Activated CD4-positive, alpha-beta T cell treated with anti-CD3 and anti-CD28 coated beads for 36 hours (primary cell): ENCODE results near the gene FBXW7. TPM values are rescaled to one million over a fixed set of nuclear protein-coding genes. Genes with fewer than 3 reads are reported as not detected.
A peak's percentile ranks its signal among the peaks of the same experiment; 100 is the strongest.

Source experiments
- ATAC-seq: fragments of 200-7000 bp; cut with Tn5 transposase; one replicate; pipeline ENCODE4 v1.10.0; 2021; ENCODE audit warnings: mild to moderate bottlenecking, moderate library complexity
- CTCF ChIA-PET: fragments of 350-600 bp; sonication (Branson Sonifier 250); formaldehyde crosslinking; loops from one replicate; lab custom pipeline; 2021; ENCODE audit warnings: antibody characterized with exemption; lab: Charles Lee
- POLR2A ChIA-PET: fragments of 350-600 bp; sonication (Branson Sonifier 250); formaldehyde crosslinking; loops from one replicate; lab custom pipeline; 2021; ENCODE audit warnings: antibody characterized with exemption, inconsistent platforms; lab: Charles Lee
- DNase-seq: peaks from one replicate; pipeline ENCODE4 v3.0.0-alpha.2; 2020
- H3K27ac Mint-ChIP-seq: one replicate; pipeline ENCODE4 v1.8.0; 2021; ENCODE audit warnings: mixed read lengths
- H3K27me3 Mint-ChIP-seq: one replicate; pipeline ENCODE4 v1.8.0; 2021; ENCODE audit warnings: mixed read lengths
- H3K36me3 Mint-ChIP-seq: one replicate; pipeline ENCODE4 v1.8.0; 2021; ENCODE audit warnings: low read depth, mixed read lengths
- H3K4me1 Mint-ChIP-seq: one replicate; pipeline ENCODE4 v1.8.0; 2021; ENCODE audit warnings: mixed read lengths
- H3K4me3 Mint-ChIP-seq: one replicate; pipeline ENCODE4 v1.8.0; 2021; ENCODE audit warnings: mild to moderate bottlenecking, moderate library complexity, mixed read lengths
- H3K9me3 Mint-ChIP-seq: one replicate; pipeline ENCODE4 v1.8.0; 2021; ENCODE audit warnings: low read depth, mixed read lengths
- intact Hi-C, 2 experiments: fragments of 100-400 bp; cut with DNase I in 1 of 2; cut with micrococcal nuclease in 1 of 2; formaldehyde crosslinking; loops; one replicate each; pipeline versions ENCODE4 v1.14.2 to v1.15.1; 2022 to 2024; cut with DNase I, micrococcal nuclease
- total RNA-seq, 2 experiments: library from RNA; stranded (reverse); gene quantifications; one replicate each; pipeline ENCODE4 v1.2.3, GENCODE V29; 2021

FBXW7 gene
- total RNA-seq, 2 experiments from 2014 or later = 29.8 to 31.6 TPM

DNA sequence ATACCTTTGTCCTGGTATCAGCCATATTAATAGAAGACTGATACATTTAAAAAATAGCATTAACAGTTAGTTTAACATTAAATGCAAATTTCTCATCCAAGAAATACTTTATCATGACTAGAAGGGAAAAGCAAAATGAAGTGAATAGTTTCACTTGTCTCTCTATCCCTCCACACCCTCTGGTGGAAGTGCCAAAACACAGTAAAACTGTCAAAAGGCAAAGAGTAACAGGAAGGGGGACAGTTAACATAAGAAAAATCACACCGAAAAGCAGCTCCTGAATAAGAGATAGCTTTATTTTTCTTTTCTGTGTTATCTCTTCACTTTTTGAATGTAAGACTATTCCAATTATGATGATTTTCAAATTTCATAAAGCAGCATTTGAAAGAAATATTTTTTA lies 187.2 kb downstream of the FBXW7 start:
- H3K4me1 Mint-ChIP-seq = peaks cover 13% of the 10 kb centered on the region
- ChIA-PET CTCF (interaction anchor here (1.2 kb wide), 1 partner anchor 258 kb away, joined by 4 read pairs; no protein-coding TSS in a partner anchor), POLR2A (no interaction called here)
- no peak overlapping the region for H3K4me3 Mint-ChIP-seq
- no peaks in the 10 kb centered on the region for H3K9me3 Mint-ChIP-seq
- H3K27me3 Mint-ChIP-seq = no peaks in the 10 kb centered on the region
- intact Hi-C loops = no loop called here
- H3K36me3 Mint-ChIP-seq = peaks cover 8% of the 10 kb centered on the region
- no peak for DNase-seq
- ATAC-seq = no peak
- no peak overlapping the region for H3K27ac Mint-ChIP-seq

DNA sequence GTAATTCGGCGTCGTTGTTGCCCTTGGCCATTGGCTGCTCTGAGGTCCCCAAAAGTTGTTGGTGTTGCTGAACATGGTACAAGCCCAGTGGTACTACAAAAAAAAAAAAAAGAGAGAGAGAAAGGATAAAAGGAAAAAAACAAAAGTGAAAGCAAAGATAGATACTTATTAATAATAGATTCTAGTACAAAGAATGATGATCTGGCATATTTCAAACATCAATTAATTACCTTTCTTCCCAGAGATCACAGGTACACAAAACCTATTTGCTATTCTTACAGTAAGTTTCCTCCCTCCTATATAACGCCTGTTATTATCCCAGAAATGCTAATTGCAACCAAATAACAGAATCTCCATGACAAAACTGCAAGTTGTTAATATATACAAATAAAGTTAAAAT lies 188.9 kb downstream of the FBXW7 start:
- H3K27me3 Mint-ChIP-seq = no peaks in the 10 kb centered on the region
- peaks cover 15% of the 10 kb centered on the region for H3K36me3 Mint-ChIP-seq
- H3K9me3 Mint-ChIP-seq = no peaks in the 10 kb centered on the region
- H3K27ac Mint-ChIP-seq = no peak overlapping the region
- H3K4me3 Mint-ChIP-seq = no peak overlapping the region
- intact Hi-C loops = no loop called here
- DNase-seq = no peak
- H3K4me1 Mint-ChIP-seq = peaks cover 2% of the 10 kb centered on the region
- CTCF ChIA-PET = no interaction called here
- no peak for ATAC-seq
- POLR2A ChIA-PET = no interaction called here

DNA sequence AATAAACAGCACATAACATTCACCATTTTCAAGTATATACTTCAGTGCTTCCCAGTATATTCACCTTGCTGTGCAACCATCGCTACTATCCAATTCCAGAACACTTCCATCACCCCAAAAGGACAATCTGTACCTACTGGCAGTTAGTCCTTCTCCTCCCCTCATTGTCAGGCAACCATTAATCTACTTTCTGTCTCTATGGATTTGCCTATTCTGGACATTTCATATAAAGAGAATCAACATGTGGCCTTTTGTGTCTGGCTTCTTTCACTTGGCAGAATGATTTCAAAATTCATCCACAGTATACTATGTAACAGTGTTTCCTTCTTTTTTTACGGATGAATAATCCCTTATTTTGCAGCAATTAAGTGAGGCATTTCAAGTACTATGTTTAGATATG lies 189.4 kb downstream of the FBXW7 start:
- Mint-ChIP-seq H3K4me1 (peaks cover 2% of the 10 kb centered on the region), H3K9me3 (no peaks in the 10 kb centered on the region), H3K27me3 (no peaks in the 10 kb centered on the region), H3K36me3 (peaks cover 16% of the 10 kb centered on the region), H3K4me3 (no peak overlapping the region), H3K27ac (no peak overlapping the region)
- DNase-seq = no peak
- ChIA-PET CTCF (no interaction called here), POLR2A (no interaction called here)
- ATAC-seq = no peak
- intact Hi-C loops = no loop called here

DNA sequence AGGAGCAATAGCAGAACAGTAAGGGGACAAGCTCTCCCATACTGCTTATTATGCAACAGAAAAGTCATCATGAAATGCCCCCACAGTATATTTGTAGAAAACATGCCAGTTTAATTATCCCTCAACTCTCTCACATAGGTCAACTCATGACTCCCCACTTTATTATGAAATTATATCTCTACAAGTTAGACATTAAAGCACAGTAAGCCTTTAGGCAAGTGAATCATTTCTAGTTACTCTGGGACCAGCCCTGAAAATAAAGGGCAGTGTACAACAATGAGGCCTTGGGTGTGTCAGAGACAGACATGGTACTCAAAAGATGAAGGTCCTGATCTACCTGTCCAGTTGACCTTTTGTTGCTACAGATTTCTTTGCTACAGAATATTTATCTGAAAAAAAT lies 191.9 kb downstream of the FBXW7 start:
- H3K4me1 Mint-ChIP-seq = no peaks in the 10 kb centered on the region
- intact Hi-C loops = no loop called here
- ChIA-PET CTCF (no interaction called here), POLR2A (no interaction called here)
- H3K4me3 Mint-ChIP-seq = no peak overlapping the region
- no peaks in the 10 kb centered on the region for H3K27me3 Mint-ChIP-seq
- no peak overlapping the region for H3K27ac Mint-ChIP-seq
- H3K9me3 Mint-ChIP-seq = no peaks in the 10 kb centered on the region
- DNase-seq (no peak), ATAC-seq (no peak)
- peaks cover 27% of the 10 kb centered on the region for H3K36me3 Mint-ChIP-seq

DNA sequence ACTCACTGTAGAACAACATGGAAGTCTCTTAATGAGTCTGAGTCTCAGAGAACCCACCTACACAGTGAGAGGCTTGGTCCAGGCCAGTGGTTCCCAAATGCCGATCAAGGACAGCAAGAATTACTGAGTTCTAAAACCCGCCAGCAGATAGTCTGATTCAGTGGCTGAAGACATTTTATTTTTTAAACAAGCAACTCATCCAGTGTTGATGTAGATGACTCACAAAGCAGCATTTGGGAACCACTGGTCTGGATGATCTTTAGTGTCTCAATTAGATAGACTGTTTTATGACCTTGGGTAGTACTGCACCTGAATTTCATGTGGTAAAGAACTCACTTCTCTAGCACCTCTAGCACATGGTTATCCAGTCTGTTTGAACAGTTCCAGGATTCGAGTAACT lies 193.6 kb downstream of the FBXW7 start:
- Mint-ChIP-seq H3K4me3 (no peak overlapping the region), H3K36me3 (peaks cover 28% of the 10 kb centered on the region), H3K4me1 (no peaks in the 10 kb centered on the region), H3K9me3 (no peaks in the 10 kb centered on the region), H3K27me3 (no peaks in the 10 kb centered on the region), H3K27ac (no peak overlapping the region)
- POLR2A ChIA-PET = no interaction called here
- CTCF ChIA-PET = no interaction called here
- no peak for DNase-seq
- intact Hi-C loops = no loop called here
- ATAC-seq = no peak

DNA sequence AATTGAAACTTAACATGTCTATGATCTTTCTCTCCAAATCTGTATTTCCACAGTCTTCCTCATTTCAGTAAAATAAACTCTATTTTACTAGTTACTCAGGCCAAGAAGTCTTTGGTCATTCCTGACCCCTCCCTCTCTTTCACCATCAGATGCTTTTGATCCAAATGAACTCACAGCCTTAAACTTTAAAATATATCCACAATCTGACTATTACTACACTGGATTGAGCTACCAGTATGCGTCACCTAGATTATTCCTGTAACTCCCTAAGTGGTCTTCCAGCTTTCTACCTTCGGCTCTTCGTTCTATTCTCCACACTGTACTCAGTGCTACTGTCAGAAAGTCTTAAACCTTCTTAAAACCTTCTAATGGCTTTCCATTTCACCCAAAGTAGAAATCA lies 195.1 kb downstream of the FBXW7 start:
- Mint-ChIP-seq H3K36me3 (peaks cover 22% of the 10 kb centered on the region), H3K27me3 (no peaks in the 10 kb centered on the region), H3K4me3 (no peak overlapping the region), H3K4me1 (no peaks in the 10 kb centered on the region), H3K27ac (no peak overlapping the region), H3K9me3 (no peaks in the 10 kb centered on the region)
- ChIA-PET CTCF (interaction anchor here (0.6 to 0.8 kb wide), 2 partner anchors 261 to 978 kb away, joined by 3 read pairs; no protein-coding TSS in a partner anchor), POLR2A (no interaction called here)
- DNase-seq = no peak
- ATAC-seq = no peak
- intact Hi-C loops = no loop called here

DNA sequence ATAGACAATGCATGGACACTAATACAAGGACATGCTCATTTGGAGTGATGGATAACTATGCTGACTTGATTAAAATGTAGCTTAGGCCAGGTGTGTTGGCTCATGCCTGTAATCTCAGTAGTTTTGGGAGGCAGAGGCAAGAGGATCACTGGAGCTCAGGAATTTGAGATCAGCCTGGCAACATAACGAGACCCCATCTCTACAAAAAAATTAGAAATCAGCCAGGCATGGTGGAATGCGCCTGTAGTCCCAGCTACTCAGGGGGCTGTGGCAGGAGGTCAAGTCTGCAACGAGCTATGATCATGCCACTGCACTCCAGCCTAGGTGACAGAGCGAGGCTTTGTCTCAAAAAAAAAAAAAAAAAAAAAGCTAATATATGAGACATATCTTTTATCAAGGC lies 196.3 kb downstream of the FBXW7 start:
- DNase-seq = no peak
- Mint-ChIP-seq H3K27me3 (no peaks in the 10 kb centered on the region), H3K27ac (no peak overlapping the region), H3K36me3 (peaks cover 22% of the 10 kb centered on the region), H3K4me3 (no peak overlapping the region), H3K4me1 (no peaks in the 10 kb centered on the region), H3K9me3 (no peaks in the 10 kb centered on the region)
- POLR2A ChIA-PET = no interaction called here
- CTCF ChIA-PET = interaction anchor here (0.5 to 0.6 kb wide), 2 partner anchors 96 to 694 kb away, joined by 3 read pairs; no protein-coding TSS in a partner anchor
- no peak for ATAC-seq
- intact Hi-C loops = no loop called here

DNA sequence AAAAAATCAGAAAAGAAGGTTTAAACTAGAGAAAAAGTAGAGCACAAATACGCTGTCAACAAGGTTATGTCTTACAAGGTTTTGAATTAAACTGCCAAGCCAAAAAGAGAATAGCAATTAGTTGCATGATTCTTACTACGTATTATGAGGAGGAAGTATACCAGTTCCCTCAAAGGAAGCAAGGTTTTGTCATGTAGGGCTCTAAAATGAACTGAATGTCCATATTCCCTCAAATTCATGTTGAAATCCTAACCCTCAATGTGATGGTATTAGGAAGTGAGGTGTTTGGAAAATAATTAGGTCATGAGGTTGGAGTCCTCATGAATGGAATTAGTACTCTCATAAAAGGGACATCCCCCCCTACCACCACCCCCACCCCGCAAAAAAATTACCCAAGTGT lies 201.0 kb downstream of the FBXW7 start:
- Mint-ChIP-seq H3K9me3 (no peaks in the 10 kb centered on the region), H3K27me3 (no peaks in the 10 kb centered on the region), H3K27ac (no peak overlapping the region), H3K4me3 (no peak overlapping the region), H3K4me1 (no peaks in the 10 kb centered on the region), H3K36me3 (peaks cover 21% of the 10 kb centered on the region)
- POLR2A ChIA-PET = no interaction called here
- ATAC-seq (no peak), DNase-seq (no peak)
- CTCF ChIA-PET = interaction anchor here (0.8 kb wide), 1 partner anchor 101 kb away, joined by 3 read pairs; no protein-coding TSS in a partner anchor
- intact Hi-C loops = no loop called here

DNA sequence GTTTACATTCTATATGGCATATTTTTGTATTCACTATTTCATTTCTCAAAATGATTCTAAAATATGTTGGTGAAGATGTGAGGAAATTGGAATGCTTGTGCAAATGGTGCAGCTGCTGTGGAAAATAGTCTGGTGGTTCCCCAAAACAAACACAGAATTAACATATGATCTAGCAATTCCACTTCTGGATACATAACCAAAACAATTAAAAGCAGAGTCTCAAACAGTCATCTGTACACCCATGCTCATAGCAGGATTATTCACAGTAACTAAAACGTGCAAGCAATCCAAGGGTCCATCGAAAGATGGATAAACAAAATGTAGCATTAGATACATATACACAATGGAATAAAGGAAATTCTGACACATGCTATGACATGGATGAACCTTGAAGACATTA lies 204.8 kb downstream of the FBXW7 start:
- Mint-ChIP-seq H3K9me3 (no peaks in the 10 kb centered on the region), H3K36me3 (peaks cover 38% of the 10 kb centered on the region), H3K27me3 (no peaks in the 10 kb centered on the region), H3K4me3 (no peak overlapping the region), H3K4me1 (peaks cover 18% of the 10 kb centered on the region), H3K27ac (no peak overlapping the region)
- ChIA-PET CTCF (no interaction called here), POLR2A (no interaction called here)
- ATAC-seq (no peak), DNase-seq (no peak)
- intact Hi-C loops = no loop called here

DNA sequence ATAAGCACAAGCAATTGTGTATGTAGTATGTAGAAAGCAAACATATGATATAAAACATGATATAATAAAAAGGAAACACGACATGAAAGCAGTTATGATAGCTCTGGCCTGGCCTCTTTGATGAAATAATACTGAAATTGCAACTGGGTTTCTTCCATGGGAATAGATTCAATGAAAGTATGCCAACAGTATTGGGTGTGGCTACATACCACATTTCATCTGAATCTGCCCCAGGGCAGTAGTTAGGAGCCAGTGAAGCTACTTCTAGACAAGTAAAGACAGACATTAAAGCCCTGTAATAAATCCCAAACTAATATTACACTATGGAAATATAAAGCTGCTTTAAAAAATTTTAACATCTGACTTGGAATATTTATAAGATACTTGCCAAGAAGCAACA lies 207.3 kb downstream of the FBXW7 start:
- intact Hi-C loops = no loop called here
- peaks cover 48% of the 10 kb centered on the region for H3K36me3 Mint-ChIP-seq
- DNase-seq (no peak), ATAC-seq (no peak)
- H3K27ac Mint-ChIP-seq = no peak overlapping the region
- ChIA-PET POLR2A (interaction anchor here (0.8 kb wide), 1 partner anchor 451 kb away, joined by 3 read pairs; the partner anchor contains the start of genes ARFIP1 and TIGD4), CTCF (interaction anchor here (0.9 kb wide), 2 partner anchors 58 to 106 kb away, joined by 3 read pairs; no protein-coding TSS in a partner anchor)
- H3K27me3 Mint-ChIP-seq = no peaks in the 10 kb centered on the region
- H3K9me3 Mint-ChIP-seq = no peaks in the 10 kb centered on the region
- peaks cover 18% of the 10 kb centered on the region for H3K4me1 Mint-ChIP-seq
- H3K4me3 Mint-ChIP-seq = no peak overlapping the region

DNA sequence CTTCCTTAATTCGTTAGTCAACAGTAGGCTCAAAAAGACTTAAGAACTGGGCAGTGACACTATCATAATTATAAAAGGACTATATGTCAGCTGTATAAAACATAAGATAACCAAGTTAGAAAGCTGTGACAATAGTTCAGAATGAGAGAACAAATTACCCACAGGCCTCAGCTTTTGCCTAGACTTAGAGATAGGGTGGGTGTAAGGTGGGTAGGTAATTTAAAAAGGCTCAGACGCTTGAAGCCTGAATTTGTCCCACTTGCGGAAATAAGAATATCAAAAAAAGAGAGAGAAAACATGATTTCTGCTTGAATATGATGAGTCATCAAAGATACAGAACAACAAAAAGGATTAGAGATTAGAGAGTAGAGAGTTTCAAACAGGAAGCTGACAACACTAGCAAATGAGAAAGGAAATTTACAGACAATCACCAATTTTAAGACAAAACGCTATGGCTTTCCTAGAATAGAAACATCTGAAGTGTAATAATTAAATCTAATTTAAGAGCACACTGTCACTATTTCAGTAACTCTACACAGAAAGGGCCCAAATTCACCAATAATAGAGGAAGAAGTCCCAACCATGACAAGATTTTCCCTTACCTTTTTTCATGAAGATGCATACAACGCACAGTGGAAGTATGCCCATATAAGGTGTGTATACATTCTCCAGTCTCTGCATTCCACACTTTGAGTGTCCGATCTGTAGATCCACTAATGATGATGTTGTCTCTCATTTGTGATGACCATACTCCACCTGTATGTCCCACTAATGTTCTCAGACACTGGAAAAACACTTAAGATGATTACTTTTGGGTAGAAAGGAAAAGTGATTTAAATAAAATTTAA lies 208.1 kb downstream of the FBXW7 start:
- no peak overlapping the region for H3K4me3 Mint-ChIP-seq
- DNase-seq (no peak), ATAC-seq (peak; percentile 39)
- ChIA-PET POLR2A (no interaction called here), CTCF (interaction anchor here (0.9 kb wide), 1 partner anchor 105 kb away, joined by 3 read pairs; no protein-coding TSS in a partner anchor)
- H3K36me3 Mint-ChIP-seq = peaks cover 56% of the 10 kb centered on the region
- no peaks in the 10 kb centered on the region for H3K27me3 Mint-ChIP-seq
- intact Hi-C loops = no loop called here
- H3K4me1 Mint-ChIP-seq = peaks cover 18% of the 10 kb centered on the region
- H3K9me3 Mint-ChIP-seq = no peaks in the 10 kb centered on the region
- H3K27ac Mint-ChIP-seq = peak overlapping the region; percentile 75

DNA sequence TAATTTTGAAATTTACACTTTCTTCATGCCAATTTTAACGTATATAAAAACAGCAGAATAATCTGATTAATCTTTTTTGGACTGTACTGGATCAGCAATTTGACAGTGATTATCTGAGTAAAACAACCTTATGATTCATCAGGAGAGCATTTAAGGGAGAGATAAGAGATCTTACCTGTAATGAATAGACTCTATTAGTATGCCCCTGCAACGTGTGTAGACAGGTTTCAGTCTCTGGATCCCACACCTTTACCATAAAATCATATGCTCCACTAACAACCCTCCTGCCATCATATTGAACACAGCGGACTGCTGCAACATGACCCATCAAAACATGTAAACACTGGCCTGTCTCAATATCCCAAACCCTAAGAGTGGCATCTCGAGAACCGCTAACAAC lies 210.1 kb downstream of the FBXW7 start:
- intact Hi-C loops = no loop called here
- no peak for ATAC-seq
- CTCF ChIA-PET = interaction anchor here (1.0 kb wide), 1 partner anchor 409 kb away, joined by 4 read pairs; no protein-coding TSS in a partner anchor
- Mint-ChIP-seq H3K4me3 (no peak overlapping the region), H3K27ac (no peak overlapping the region), H3K27me3 (no peaks in the 10 kb centered on the region), H3K4me1 (peaks cover 18% of the 10 kb centered on the region), H3K36me3 (peaks cover 56% of the 10 kb centered on the region), H3K9me3 (no peaks in the 10 kb centered on the region)
- POLR2A ChIA-PET = no interaction called here
- DNase-seq = no peak
